ENCODE data around the gene CLEC5A. TPM values are rescaled to one million over a fixed set of nuclear protein-coding genes. Genes with fewer than 3 reads are reported as not detected.

CLEC5A gene
- total RNA-seq (2021; fragmentation: NEBNext Ultra II Directional; extraction: Animal tissue kit (Norgen Biotek cat#: 25700)), result not detected in 2 replicates
- polyA plus RNA-seq (2011; rRNA removed), result not detected in 2 replicates
- not detected for polyA plus RNA-seq (2011; cell fraction: cytosol; rRNA removed)
- not detected for polyA plus RNA-seq (2011; cell fraction: nucleus; rRNA removed)
- polyA plus RNA-seq (2012, experiment 1 of 2), result not detected in 4 replicates
- polyA plus RNA-seq (2012, experiment 2 of 2), result not detected
- polyA plus RNA-seq (2013, experiment 1 of 2), result not detected
- polyA plus RNA-seq (2013, experiment 2 of 2), result not detected
- polyA minus RNA-seq (2011; rRNA and poly(A)+ RNA removed), result not detected in 2 replicates
- polyA minus RNA-seq (2011; cell fraction: cytosol; rRNA and poly(A)+ RNA removed), result not detected
- polyA minus RNA-seq (2011; cell fraction: nucleus; rRNA and poly(A)+ RNA removed), result not detected
- long read RNA-seq, experiment 1, result 0 reads
- long read RNA-seq, experiment 2, result 0 reads

DNA sequence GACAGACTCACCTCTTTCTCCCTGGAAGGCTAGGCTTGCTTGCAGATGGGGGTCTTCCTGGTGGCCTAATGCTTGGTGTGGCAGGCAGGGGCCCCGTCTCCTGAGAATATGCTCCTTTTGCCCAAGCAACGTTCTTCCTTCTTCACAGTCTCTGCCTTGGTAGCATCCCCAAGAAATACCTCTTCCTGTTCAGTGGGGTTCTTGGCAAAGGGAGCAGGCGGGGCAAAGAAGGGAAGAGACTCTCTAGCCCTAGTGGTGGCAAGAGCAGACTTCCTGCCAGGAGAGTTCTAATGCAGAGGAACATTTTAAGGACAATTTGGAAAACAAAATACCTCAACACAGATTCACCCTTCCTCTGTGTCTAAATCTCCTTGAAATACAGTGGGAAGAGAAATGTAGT is at the start of gene CLEC5A:
Gene CLEC5A, minus strand, starts transcription at position 179 of the 400 bp plus-strand sequence. CDS start 682 bp downstream, outside the sequence.
- POLR2A ChIA-PET (ENCODE audit: partially characterized antibody), result no interaction called here
- no peak within 1 kb of the TSS for H2BK5ac ChIP-seq (ENCODE audit: low read depth, low read length)
- no peak within 1 kb of the TSS for H3K18ac ChIP-seq (ENCODE audit: extremely low read depth, low read length)
- H3K56ac ChIP-seq (replicated peaks; ENCODE audit: insufficient read length, low read depth, low read length), result no peak within 1 kb of the TSS
- no peak within 1 kb of the TSS for H3K4me2 ChIP-seq (ENCODE audit: insufficient read depth in 1 of 2, low read depth in 2 of 2, low read length in 2 of 2)
- no peak within 1 kb of the TSS for H3K27ac ChIP-seq (ENCODE audit: low read depth, low read length)
- H4K20me1 ChIP-seq (replicated peaks in 1 of 2; ENCODE audit: control insufficient read depth in 1 of 2, insufficient read depth in 2 of 2, low read length in 2 of 2), result no peaks in the 10 kb centered on the region
- H3K9me3 ChIP-seq (ENCODE audit: insufficient read depth in 2 of 2, low read depth in 1 of 2, low read length in 1 of 2), result no peaks in the 10 kb centered on the region
- no peak within 1 kb of the TSS for H2BK120ac ChIP-seq (replicated peaks; ENCODE audit: low read depth, low read length)
- DNase-seq (ENCODE audit: low read depth in 1 of 2, low spot score in 2 of 2) (no peak), FAIRE-seq (no peak)
- H4K91ac ChIP-seq (replicated peaks; ENCODE audit: insufficient read length, low read length), result no peak within 1 kb of the TSS
- H2BK15ac ChIP-seq (ENCODE audit: low read length), result no peak within 1 kb of the TSS
- H3K4ac ChIP-seq (replicated peaks; ENCODE audit: insufficient read length, low read depth, low read length), result no peak within 1 kb of the TSS
- H3K79me1 ChIP-seq (ENCODE audit: low read depth, low read length), result no peaks in the 10 kb centered on the region
- H2BK12ac ChIP-seq (ENCODE audit: low read depth, low read length), result no peak within 1 kb of the TSS
- no peak within 1 kb of the TSS for H4K8ac ChIP-seq (ENCODE audit: extremely low read depth, insufficient read depth, low read length)
- WGBS, 2 experiments (ENCODE audit: extremely low coverage in 1 of 2, insufficient coverage in 1 of 2, insufficient read length in 1 of 2, insufficient replicate concordance in 2 of 2, low coverage in 1 of 2, low lambda C conversion rate in 2 of 2, missing lambda C conversion rate in 1 of 2), result 78% methylated on average over 3 of the region's 3 CpGs; no CpG with 5 or more reads in 1 of the 2 experiments
- H3K27me3 ChIP-seq (replicated peaks in 1 of 4; ENCODE audit: control insufficient read depth in 3 of 4, extremely low read depth in 1 of 4, insufficient read depth in 3 of 4, low read length in 3 of 4), result no peaks in the 10 kb centered on the region
- H3K9ac ChIP-seq (replicated peaks in 1 of 4; ENCODE audit: extremely low read depth in 1 of 4, low read depth in 3 of 4, low read length in 3 of 4), result no peak within 1 kb of the TSS
- H3K36me3 ChIP-seq (ENCODE audit: control insufficient read depth in 2 of 4, insufficient read depth in 4 of 4, low read length in 3 of 4), result no peaks in the 10 kb centered on the region
- no peak within 1 kb of the TSS for H3K14ac ChIP-seq (ENCODE audit: insufficient read length)
- H2BK20ac ChIP-seq (ENCODE audit: low read length), result no peak within 1 kb of the TSS
- H3K4me1 ChIP-seq (replicated peaks in 1 of 4; ENCODE audit: control insufficient read depth in 3 of 4, insufficient read depth in 4 of 4, low read length in 3 of 4), result no peaks in the 10 kb centered on the region
- H3K23me2 ChIP-seq (ENCODE audit: low read depth, low read length), result no peaks in the 10 kb centered on the region
- H2AFZ ChIP-seq (ENCODE audit: low read length), result no peak within 1 kb of the TSS
- no peak within 1 kb of the TSS for H3K4me3 ChIP-seq (ENCODE audit: extremely low read depth in 1 of 4, insufficient read depth in 2 of 4, low read depth in 3 of 4, low read length in 4 of 4)
- H2AK5ac ChIP-seq (ENCODE audit: low read depth, low read length), result no peak within 1 kb of the TSS
- no peaks in the 10 kb centered on the region for H3K79me2 ChIP-seq (ENCODE audit: control insufficient read depth in 1 of 2, insufficient read depth in 2 of 2, low read length in 2 of 2)
- no peak within 1 kb of the TSS for H3K23ac ChIP-seq (ENCODE audit: insufficient read length)
- H4K5ac ChIP-seq (ENCODE audit: insufficient read length, low read depth, low read length), result no peak within 1 kb of the TSS
- CTCF ChIA-PET (ENCODE audit: partially characterized antibody), result no interaction called here
- no peak for TF ChIP-seq CEBPB (IDR thresholded peaks at IDR 0.05; ENCODE audit: low read depth, low read length)
